IMR-90 (cell line): ENCODE results near the gene KLHL17.

Source experiments
- CHD1 ChIP-seq: IDR thresholded peaks from 2 replicates; pipeline ENCODE4 v1.6.1; 2012; ENCODE audit warnings: low read depth, low read length, improper control_type of control experiment
- CTCF ChIP-seq: conservative IDR thresholded peaks from 2 replicates; pipeline ENCODE4 v1.5.1; 2012; ENCODE audit warnings: mild to moderate bottlenecking, low read depth, low read length, improper control_type of control experiment
- MAFK ChIP-seq: IDR thresholded peaks from 2 replicates; pipeline ENCODE4 v1.6.1; 2012; ENCODE audit warnings: low read depth, low read length, improper control_type of control experiment
- POLR2A ChIP-seq: IDR thresholded peaks from 2 replicates; pipeline ENCODE4 v1.6.1; 2012; ENCODE audit warnings: mild to moderate bottlenecking, low read depth, low read length
- RAD21 ChIP-seq: IDR thresholded peaks from 2 replicates; pipeline ENCODE4 v1.6.1; 2012; ENCODE audit warnings: low read length, improper control_type of control experiment
- RCOR1 ChIP-seq: IDR thresholded peaks from 2 replicates; pipeline ENCODE4 v1.6.1; 2012; ENCODE audit warnings: mild to moderate bottlenecking, low read length, improper control_type of control experiment; ENCODE audit not compliant: insufficient replicate concordance
- SMC3 ChIP-seq: fragments of 150-350 bp; IDR thresholded peaks from 2 replicates; pipeline ENCODE4 v1.6.1; 2016; ENCODE audit warnings: low read depth, mild to moderate bottlenecking, antibody characterized with exemption, low read length, moderate library complexity

- TF ChIP-seq RAD21 (no peak), CTCF (no peak), POLR2A (no peak), SMC3 (no peak), RCOR1 (no peak), CHD1 (no peak), MAFK (no peak)
These were observed 33.1 kb upstream of the KLHL17 start for GRCh38 chr1:927234-927633.
